ENCODE measurements around the gene DCUN1D3.
"Not testable (repeated sequence)": the region's sequence is repeated elsewhere in the genome, so short reads cannot be mapped to it uniquely, and the experiment has no call there.

The DCUN1D3 gene

GRCh38 chr16:20886320-20886719, 13.8 kb downstream of the DCUN1D3 start:
- no peak for DNase-seq

- peak; percentile 33 for DNase-seq
Observed at GRCh38 chr16:20884240-20884556, 16.0 kb downstream of the DCUN1D3 start.

GRCh38 chr16:20883554-20884239, 16.5 kb downstream of the DCUN1D3 start:
- DNase-seq = no peak

GRCh38 chr16:20881503-20881878, 18.7 kb downstream of the DCUN1D3 start:
- no peak for DNase-seq

- DNase-seq = no peak
Observed at GRCh38 chr16:20880867-20881502, 19.2 kb downstream of the DCUN1D3 start.

- no peak for DNase-seq
Observed at GRCh38 chr16:20879175-20880040, 20.8 kb downstream of the DCUN1D3 start.

- DNase-seq = no peak
Observed at GRCh38 chr16:20878682-20879147, 21.4 kb downstream of the DCUN1D3 start.

GRCh38 chr16:20875355-20875650, 24.9 kb downstream of the DCUN1D3 start:
- DNase-seq = no peak

- DNase-seq = no peak
Observed at GRCh38 chr16:20874088-20874581, 26.0 kb downstream of the DCUN1D3 start.

- no peak for DNase-seq
Observed at GRCh38 chr16:20873331-20873730, 26.8 kb downstream of the DCUN1D3 start.

- no peak for DNase-seq
Observed at GRCh38 chr16:20871941-20872815, 28.0 kb downstream of the DCUN1D3 start.

GRCh38 chr16:20871258-20871657, 28.9 kb downstream of the DCUN1D3 start:
- DNase-seq = no peak

GRCh38 chr16:20870122-20870820, 29.9 kb downstream of the DCUN1D3 start:
- DNase-seq = no peak

GRCh38 chr16:20868890-20869289, 31.3 kb downstream of the DCUN1D3 start:
- DNase-seq = no peak

GRCh38 chr16:20867585-20867984, 32.6 kb downstream of the DCUN1D3 start:
- no peak for DNase-seq

GRCh38 chr16:20866801-20867200, 33.4 kb downstream of the DCUN1D3 start:
- no peak for DNase-seq

GRCh38 chr16:20866145-20866772, 33.9 kb downstream of the DCUN1D3 start:
- no peak for DNase-seq

GRCh38 chr16:20865420-20866131, 34.6 kb downstream of the DCUN1D3 start:
- DNase-seq = no peak

GRCh38 chr16:20864376-20864775, 35.8 kb downstream of the DCUN1D3 start:
- not testable (repeated sequence) for DNase-seq

GRCh38 chr16:20862162-20862960, 37.8 kb downstream of the DCUN1D3 start:
- no peak for DNase-seq

Data from CD4-positive, alpha-beta T cell treated with Interleukin-4 for 4 hours (primary cell).